Aorta (tissue), 5 donors: ENCODE data around the gene OR10H2. TPM values are rescaled to one million over a fixed set of nuclear protein-coding genes. Genes with fewer than 3 reads are reported as not detected.

Experiments
- ATAC-seq: fragments of 200-7000 bp; cut with Tn5 transposase; one replicate; pipeline ENCODE4 v1.9.1; 2022; ENCODE audit warnings: moderate library complexity; ENCODE audit not compliant: low FRiP score
- DNase-seq, 2 donors: peaks; one replicate each; pipeline ENCODE4 v3.0.0-alpha.2; 2020
- H3K27ac ChIP-seq, 2 donors: one replicate each; pipeline ENCODE4 v1.5.1; 2013; ENCODE audit warnings: low read length in 2 of 2, mild to moderate bottlenecking in 2 of 2, moderate library complexity in 2 of 2, control low read depth in 1 of 2, inconsistent platforms in 1 of 2, low read depth in 1 of 2
- H3K27me3 ChIP-seq, 2 donors: one replicate each; pipeline ENCODE4 v1.6.1; 2013; ENCODE audit warnings: control low read depth in 1 of 2, low read length in 1 of 2, mild to moderate bottlenecking in 1 of 2, moderate library complexity in 1 of 2; ENCODE audit not compliant: insufficient read depth in 2 of 2, control insufficient read depth in 1 of 2
- H3K36me3 ChIP-seq, 2 donors: one replicate each; pipeline ENCODE4 v1.6.1; 2013; ENCODE audit warnings: control low read depth in 1 of 2, low read length in 1 of 2, mild to moderate bottlenecking in 1 of 2; ENCODE audit not compliant: insufficient read depth in 2 of 2, control insufficient read depth in 1 of 2
- H3K4me1 ChIP-seq, 2 donors: one replicate each; pipeline ENCODE4 v1.6.1; 2013; ENCODE audit warnings: low read length in 2 of 2, control low read depth in 1 of 2, mild to moderate bottlenecking in 1 of 2, moderate library complexity in 1 of 2; ENCODE audit not compliant: insufficient read depth in 2 of 2, control insufficient read depth in 1 of 2
- H3K4me3 ChIP-seq, 2 donors: one replicate each; pipeline ENCODE4 v1.5.1; 2013; ENCODE audit warnings: low read length in 2 of 2, control low read depth in 1 of 2, mild to moderate bottlenecking in 1 of 2
- H3K9me3 ChIP-seq: one replicate; pipeline ENCODE4 v1.6.1; 2013; ENCODE audit warnings: mild to moderate bottlenecking, low read length; ENCODE audit not compliant: control insufficient read depth
- WGBS, 2 donors: extraction: QIAGEN DNeasy Blood & Tissue Kit; methylation state at CpG; one replicate each; pipeline ENCODE4 v1.1.7; 2013; 5-methylcytosine and 5-hydroxymethylcytosine counted together
- intact Hi-C, 2 donors: fragments of 100-400 bp; cut with DNase I; formaldehyde crosslinking; loops; one replicate each; pipeline versions ENCODE4 v1.14.2 to v1.15.0; 2022
- polyA plus RNA-seq, 2 donors: library from polyadenylated mRNA; stranded (reverse); fragments of 200-250 nt; gene quantifications; one replicate each; pipeline ENCODE4 v1.2.3, GENCODE V29; 2013
- total RNA-seq, 2 donors: library from RNA; stranded (reverse); fragmentation: NEBNext Ultra II Directional; extraction: Animal tissue kit (Norgen Biotek cat#: 25700); gene quantifications; one replicate each; pipeline ENCODE4 v1.2.1, GENCODE V29; 2021
- donor health status: healthy with polysubstance abuse.
- donor health status: Bipolar disorder and iron deficiency.
- donor health status: DM: no; HTN: no; CAD: no.
- donor health status: DM: no; HTN: no; CAD: no.
- donor health status: DM: yes; HTN: yes; CAD: no.

Gene OR10H2
- total and polyA plus RNA-seq, 4 donors, result not detected

GRCh38 chr19:15702534-15702930 is 25.3 kb upstream of the OR10H2 start:
- Histone ChIP-seq H3K4me3 (no peak overlapping the region), H3K36me3 (no peaks in the 10 kb centered on the region), H3K4me1 (no peaks in the 10 kb centered on the region), H3K27ac (no peak overlapping the region), H3K9me3 (no peaks in the 10 kb centered on the region), H3K27me3 (no peaks in the 10 kb centered on the region)
- DNase-seq, result peak; percentile 80 to 88
- intact Hi-C loops, result no loop called here
- 6 to 14% methylated on average over 7 of the region's 7 CpGs for WGBS, 2 donors
- ATAC-seq, result peak; percentile 38

- Histone ChIP-seq H3K4me3 (no peak overlapping the region), H3K27me3 (no peaks in the 10 kb centered on the region), H3K27ac (no peak overlapping the region), H3K4me1 (no peaks in the 10 kb centered on the region), H3K9me3 (peaks cover 3% of the 10 kb centered on the region), H3K36me3 (no peaks in the 10 kb centered on the region)
- ATAC-seq (no peak), DNase-seq (no peak)
- intact Hi-C loops, result no loop called here
- WGBS, 2 donors, result 55 to 60% methylated on average over 3 of the region's 3 CpGs
Measured at GRCh38 chr19:15714638-15715037, 13.2 kb upstream of the OR10H2 start.

DNA sequence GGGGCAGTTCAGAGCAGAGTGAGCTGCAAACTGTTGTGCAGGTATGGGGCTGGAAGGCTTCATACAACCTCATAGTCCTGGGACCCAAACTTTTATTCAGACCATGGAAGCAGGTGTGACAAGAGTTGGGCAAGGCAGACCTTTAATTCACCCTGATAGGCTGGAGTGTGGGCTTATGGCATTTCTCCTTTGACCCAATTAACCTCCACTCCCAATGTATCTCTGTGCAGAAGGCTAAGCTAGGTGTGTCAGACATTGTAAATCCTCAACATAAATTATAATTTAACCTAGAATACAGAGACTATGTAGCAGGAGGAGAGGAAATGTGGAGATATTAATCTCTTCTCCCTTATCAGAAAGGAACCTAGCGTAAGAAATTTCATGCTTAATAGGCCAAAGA is 12.2 kb upstream of the OR10H2 start:
- Histone ChIP-seq H3K36me3 (no peaks in the 10 kb centered on the region), H3K4me1 (no peaks in the 10 kb centered on the region), H3K27ac (no peak overlapping the region), H3K27me3 (no peaks in the 10 kb centered on the region), H3K9me3 (peaks cover 3% of the 10 kb centered on the region), H3K4me3 (no peak overlapping the region)
- 83 to 84% methylated on average over 1 of the region's 1 CpG for WGBS, 2 donors
- DNase-seq (no peak), ATAC-seq (no peak)
- intact Hi-C loops, result no loop called here

GRCh38 chr19:15717809-15718208 is 10.0 kb upstream of the OR10H2 start:
- H3K27ac ChIP-seq, result no peak overlapping the region
- ATAC-seq (no peak), DNase-seq (no peak)
- intact Hi-C loops, result no loop called here
- peaks cover 6% of the 10 kb centered on the region for H3K9me3 ChIP-seq
- H3K27me3 ChIP-seq, result peaks cover 0 to 5% of the 10 kb centered on the region in 2 donors
- H3K36me3 ChIP-seq, result no peaks in the 10 kb centered on the region
- H3K4me3 ChIP-seq, result no peak overlapping the region
- 15 to 17% methylated on average over 6 of the region's 6 CpGs for WGBS, 2 donors
- H3K4me1 ChIP-seq, result no peaks in the 10 kb centered on the region

- no peak overlapping the region for H3K4me3 ChIP-seq
- no peaks in the 10 kb centered on the region for H3K36me3 ChIP-seq
- no peak overlapping the region for H3K27ac ChIP-seq
- ATAC-seq, result no peak
- no peaks in the 10 kb centered on the region for H3K4me1 ChIP-seq
- WGBS, 2 donors, result 82 to 86% methylated on average over 1 of the region's 1 CpG
- intact Hi-C loops, result no loop called here
- H3K9me3 ChIP-seq, result peaks cover 6% of the 10 kb centered on the region
- peaks cover 0 to 5% of the 10 kb centered on the region in 2 donors for H3K27me3 ChIP-seq
- no peak for DNase-seq
Measured at GRCh38 chr19:15721268-15721667, 6.6 kb upstream of the OR10H2 start.

- 17 to 19% methylated on average over 25 of the region's 25 CpGs for WGBS, 2 donors
- intact Hi-C loops, result no loop called here
- H3K4me1 ChIP-seq, result no peaks in the 10 kb centered on the region
- H3K36me3 ChIP-seq, result no peaks in the 10 kb centered on the region
- ATAC-seq (no peak), DNase-seq (no peak)
- peaks cover 0 to 5% of the 10 kb centered on the region in 2 donors for H3K27me3 ChIP-seq
- peaks cover 5% of the 10 kb centered on the region for H3K9me3 ChIP-seq
- H3K4me3 ChIP-seq, result no peak overlapping the region
- H3K27ac ChIP-seq, result no peak overlapping the region
Measured at GRCh38 chr19:15722956-15723355, 4.9 kb upstream of the OR10H2 start.

- intact Hi-C loops, result no loop called here
- H3K27me3 ChIP-seq, result peaks cover 0 to 3% of the 10 kb centered on the region in 2 donors
- 33 to 51% methylated on average over 1 of the region's 1 CpG for WGBS, 2 donors
- ATAC-seq, result no peak
- no peak overlapping the region for H3K27ac ChIP-seq
- no peaks in the 10 kb centered on the region for H3K4me1 ChIP-seq
- H3K4me3 ChIP-seq, result no peak overlapping the region
- DNase-seq, result no peak
- H3K9me3 ChIP-seq, result no peaks in the 10 kb centered on the region
- no peaks in the 10 kb centered on the region for H3K36me3 ChIP-seq
Measured at GRCh38 chr19:15730538-15730937, 2.7 kb downstream of the OR10H2 start.

DNA sequence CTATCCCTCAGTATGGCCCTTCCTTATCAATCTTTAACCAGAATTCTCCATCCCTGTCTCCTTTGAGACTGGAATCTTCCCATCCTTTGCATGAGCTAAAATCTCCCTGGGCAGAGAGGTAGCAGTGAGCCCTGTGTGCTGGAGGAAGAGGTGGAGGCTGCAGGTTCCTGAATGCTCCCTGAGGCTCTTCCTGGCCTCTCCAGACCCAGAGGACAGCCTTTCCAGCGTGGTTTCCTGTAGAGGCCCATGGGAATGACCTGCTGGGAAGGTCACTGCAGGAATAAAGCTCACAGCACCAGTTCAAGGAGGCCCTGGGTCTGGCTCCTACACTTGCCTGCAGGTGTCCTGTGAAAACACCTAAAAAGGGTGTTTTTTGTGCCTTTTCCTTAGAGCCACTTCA is 4.6 kb downstream of the OR10H2 start:
- WGBS, 2 donors, result 24 to 34% methylated on average over 1 of the region's 1 CpG
- Histone ChIP-seq H3K36me3 (no peaks in the 10 kb centered on the region), H3K4me1 (no peaks in the 10 kb centered on the region), H3K27me3 (peaks cover 0 to 3% of the 10 kb centered on the region in 2 donors), H3K9me3 (no peaks in the 10 kb centered on the region), H3K4me3 (no peak overlapping the region), H3K27ac (no peak overlapping the region)
- intact Hi-C loops, result no loop called here
- no peak for ATAC-seq
- DNase-seq, result no peak

DNA sequence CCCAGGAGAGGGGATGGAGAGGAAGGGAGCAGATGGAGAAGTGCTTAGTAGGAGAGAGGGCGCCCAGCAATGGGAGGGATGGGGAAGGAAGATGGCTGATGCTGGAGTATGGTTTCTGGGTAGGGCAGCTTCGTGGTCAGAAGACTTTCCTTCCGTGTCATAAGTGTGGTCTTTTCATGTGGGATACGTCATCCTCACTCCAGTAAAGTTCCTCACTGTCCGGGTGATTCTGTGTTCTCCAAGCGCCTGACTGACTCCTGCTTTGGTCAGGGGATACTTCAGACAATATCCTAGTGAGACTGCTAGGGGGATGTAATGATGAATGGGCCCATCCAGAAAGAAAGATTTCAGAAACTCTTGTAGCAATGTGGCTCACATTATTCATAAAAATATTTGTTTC is 6.1 kb downstream of the OR10H2 start:
- Histone ChIP-seq H3K27ac (no peak overlapping the region), H3K27me3 (peaks cover 0 to 3% of the 10 kb centered on the region in 2 donors), H3K9me3 (no peaks in the 10 kb centered on the region), H3K36me3 (no peaks in the 10 kb centered on the region), H3K4me3 (no peak overlapping the region), H3K4me1 (no peaks in the 10 kb centered on the region)
- DNase-seq (no peak), ATAC-seq (no peak)
- intact Hi-C loops, result no loop called here
- 57% methylated on average over 6 of the region's 6 CpGs for WGBS, 2 donors
